ENCODE data around the gene TJP3.
"Not testable (repeated sequence)": the region's sequence is repeated elsewhere in the genome, so short reads cannot be mapped to it uniquely, and the experiment has no call there.

DNA sequence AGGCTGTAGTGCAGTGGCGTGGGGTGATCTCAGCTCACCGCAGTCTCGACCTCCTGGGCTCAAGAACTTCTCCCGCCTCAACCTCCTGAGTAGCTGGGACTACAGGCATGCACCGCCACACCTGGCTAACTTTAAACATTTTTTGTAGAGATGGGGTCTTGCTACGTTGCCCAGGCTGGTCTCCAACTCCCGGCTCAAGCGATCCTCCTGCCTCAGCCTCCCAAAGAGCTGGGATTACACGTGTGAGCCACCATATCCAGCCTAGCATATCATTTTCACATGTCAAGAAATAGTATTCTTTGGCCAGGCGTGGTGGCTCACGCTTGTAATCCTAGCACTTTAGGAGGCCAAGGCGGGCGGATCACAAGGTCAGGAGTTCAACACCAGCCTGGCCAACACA is 50.1 kb downstream of the TJP3 start:
- TF ChIP-seq, protein P1, sequence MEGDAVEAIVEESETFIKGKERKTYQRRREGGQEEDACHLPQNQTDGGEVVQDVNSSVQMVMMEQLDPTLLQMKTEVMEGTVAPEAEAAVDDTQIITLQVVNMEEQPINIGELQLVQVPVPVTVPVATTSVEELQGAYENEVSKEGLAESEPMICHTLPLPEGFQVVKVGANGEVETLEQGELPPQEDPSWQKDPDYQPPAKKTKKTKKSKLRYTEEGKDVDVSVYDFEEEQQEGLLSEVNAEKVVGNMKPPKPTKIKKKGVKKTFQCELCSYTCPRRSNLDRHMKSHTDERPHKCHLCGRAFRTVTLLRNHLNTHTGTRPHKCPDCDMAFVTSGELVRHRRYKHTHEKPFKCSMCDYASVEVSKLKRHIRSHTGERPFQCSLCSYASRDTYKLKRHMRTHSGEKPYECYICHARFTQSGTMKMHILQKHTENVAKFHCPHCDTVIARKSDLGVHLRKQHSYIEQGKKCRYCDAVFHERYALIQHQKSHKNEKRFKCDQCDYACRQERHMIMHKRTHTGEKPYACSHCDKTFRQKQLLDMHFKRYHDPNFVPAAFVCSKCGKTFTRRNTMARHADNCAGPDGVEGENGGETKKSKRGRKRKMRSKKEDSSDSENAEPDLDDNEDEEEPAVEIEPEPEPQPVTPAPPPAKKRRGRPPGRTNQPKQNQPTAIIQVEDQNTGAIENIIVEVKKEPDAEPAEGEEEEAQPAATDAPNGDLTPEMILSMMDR (IDR thresholded peaks at IDR 0.05) = not testable (repeated sequence)
- not testable (repeated sequence) for TF ChIP-seq POLR2AphosphoS5 (IDR thresholded peaks at IDR 0.05); POLR2A (IDR thresholded peaks at IDR 0.05; ENCODE audit: low read depth)

All from esophagus muscularis mucosa (tissue), 3 donors.